ENCODE results near the gene MRPS18A. TPM values are rescaled to one million over a fixed set of nuclear protein-coding genes. Genes with fewer than 3 reads are reported as not detected.

The MRPS18A gene
- total and polyA plus RNA-seq, 2 of the 8 experiments (the other 6 are each of a cell fraction or from before 2014, with no cell fraction given) = 48.3 to 121 TPM

GRCh38 chr6:43716099-43716498, 28.5 kb upstream of the MRPS18A start (continued):
- TF ChIP-seq RXRA (IDR thresholded peaks at IDR 0.05; ENCODE audit: insufficient read depth, low read depth, low read length) (no peak), YY1 (IDR thresholded peaks at IDR 0.05; ENCODE audit: low read depth, low read length) (no peak), POLR2A (IDR thresholded peaks at IDR 0.05; ENCODE audit: control extremely low read depth in 1 of 2, low read depth in 2 of 2, low read length in 2 of 2) (no peak), CBX8 (IDR thresholded peaks at IDR 0.05; ENCODE audit: borderline replicate concordance, low read depth, low read length) (no peak)
- TF ChIP-seq, protein P1, sequence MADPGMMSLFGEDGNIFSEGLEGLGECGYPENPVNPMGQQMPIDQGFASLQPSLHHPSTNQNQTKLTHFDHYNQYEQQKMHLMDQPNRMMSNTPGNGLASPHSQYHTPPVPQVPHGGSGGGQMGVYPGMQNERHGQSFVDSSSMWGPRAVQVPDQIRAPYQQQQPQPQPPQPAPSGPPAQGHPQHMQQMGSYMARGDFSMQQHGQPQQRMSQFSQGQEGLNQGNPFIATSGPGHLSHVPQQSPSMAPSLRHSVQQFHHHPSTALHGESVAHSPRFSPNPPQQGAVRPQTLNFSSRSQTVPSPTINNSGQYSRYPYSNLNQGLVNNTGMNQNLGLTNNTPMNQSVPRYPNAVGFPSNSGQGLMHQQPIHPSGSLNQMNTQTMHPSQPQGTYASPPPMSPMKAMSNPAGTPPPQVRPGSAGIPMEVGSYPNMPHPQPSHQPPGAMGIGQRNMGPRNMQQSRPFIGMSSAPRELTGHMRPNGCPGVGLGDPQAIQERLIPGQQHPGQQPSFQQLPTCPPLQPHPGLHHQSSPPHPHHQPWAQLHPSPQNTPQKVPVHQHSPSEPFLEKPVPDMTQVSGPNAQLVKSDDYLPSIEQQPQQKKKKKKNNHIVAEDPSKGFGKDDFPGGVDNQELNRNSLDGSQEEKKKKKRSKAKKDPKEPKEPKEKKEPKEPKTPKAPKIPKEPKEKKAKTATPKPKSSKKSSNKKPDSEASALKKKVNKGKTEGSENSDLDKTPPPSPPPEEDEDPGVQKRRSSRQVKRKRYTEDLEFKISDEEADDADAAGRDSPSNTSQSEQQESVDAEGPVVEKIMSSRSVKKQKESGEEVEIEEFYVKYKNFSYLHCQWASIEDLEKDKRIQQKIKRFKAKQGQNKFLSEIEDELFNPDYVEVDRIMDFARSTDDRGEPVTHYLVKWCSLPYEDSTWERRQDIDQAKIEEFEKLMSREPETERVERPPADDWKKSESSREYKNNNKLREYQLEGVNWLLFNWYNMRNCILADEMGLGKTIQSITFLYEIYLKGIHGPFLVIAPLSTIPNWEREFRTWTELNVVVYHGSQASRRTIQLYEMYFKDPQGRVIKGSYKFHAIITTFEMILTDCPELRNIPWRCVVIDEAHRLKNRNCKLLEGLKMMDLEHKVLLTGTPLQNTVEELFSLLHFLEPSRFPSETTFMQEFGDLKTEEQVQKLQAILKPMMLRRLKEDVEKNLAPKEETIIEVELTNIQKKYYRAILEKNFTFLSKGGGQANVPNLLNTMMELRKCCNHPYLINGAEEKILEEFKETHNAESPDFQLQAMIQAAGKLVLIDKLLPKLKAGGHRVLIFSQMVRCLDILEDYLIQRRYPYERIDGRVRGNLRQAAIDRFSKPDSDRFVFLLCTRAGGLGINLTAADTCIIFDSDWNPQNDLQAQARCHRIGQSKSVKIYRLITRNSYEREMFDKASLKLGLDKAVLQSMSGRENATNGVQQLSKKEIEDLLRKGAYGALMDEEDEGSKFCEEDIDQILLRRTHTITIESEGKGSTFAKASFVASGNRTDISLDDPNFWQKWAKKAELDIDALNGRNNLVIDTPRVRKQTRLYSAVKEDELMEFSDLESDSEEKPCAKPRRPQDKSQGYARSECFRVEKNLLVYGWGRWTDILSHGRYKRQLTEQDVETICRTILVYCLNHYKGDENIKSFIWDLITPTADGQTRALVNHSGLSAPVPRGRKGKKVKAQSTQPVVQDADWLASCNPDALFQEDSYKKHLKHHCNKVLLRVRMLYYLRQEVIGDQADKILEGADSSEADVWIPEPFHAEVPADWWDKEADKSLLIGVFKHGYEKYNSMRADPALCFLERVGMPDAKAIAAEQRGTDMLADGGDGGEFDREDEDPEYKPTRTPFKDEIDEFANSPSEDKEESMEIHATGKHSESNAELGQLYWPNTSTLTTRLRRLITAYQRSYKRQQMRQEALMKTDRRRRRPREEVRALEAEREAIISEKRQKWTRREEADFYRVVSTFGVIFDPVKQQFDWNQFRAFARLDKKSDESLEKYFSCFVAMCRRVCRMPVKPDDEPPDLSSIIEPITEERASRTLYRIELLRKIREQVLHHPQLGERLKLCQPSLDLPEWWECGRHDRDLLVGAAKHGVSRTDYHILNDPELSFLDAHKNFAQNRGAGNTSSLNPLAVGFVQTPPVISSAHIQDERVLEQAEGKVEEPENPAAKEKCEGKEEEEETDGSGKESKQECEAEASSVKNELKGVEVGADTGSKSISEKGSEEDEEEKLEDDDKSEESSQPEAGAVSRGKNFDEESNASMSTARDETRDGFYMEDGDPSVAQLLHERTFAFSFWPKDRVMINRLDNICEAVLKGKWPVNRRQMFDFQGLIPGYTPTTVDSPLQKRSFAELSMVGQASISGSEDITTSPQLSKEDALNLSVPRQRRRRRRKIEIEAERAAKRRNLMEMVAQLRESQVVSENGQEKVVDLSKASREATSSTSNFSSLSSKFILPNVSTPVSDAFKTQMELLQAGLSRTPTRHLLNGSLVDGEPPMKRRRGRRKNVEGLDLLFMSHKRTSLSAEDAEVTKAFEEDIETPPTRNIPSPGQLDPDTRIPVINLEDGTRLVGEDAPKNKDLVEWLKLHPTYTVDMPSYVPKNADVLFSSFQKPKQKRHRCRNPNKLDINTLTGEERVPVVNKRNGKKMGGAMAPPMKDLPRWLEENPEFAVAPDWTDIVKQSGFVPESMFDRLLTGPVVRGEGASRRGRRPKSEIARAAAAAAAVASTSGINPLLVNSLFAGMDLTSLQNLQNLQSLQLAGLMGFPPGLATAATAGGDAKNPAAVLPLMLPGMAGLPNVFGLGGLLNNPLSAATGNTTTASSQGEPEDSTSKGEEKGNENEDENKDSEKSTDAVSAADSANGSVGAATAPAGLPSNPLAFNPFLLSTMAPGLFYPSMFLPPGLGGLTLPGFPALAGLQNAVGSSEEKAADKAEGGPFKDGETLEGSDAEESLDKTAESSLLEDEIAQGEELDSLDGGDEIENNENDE (IDR thresholded peaks at IDR 0.05; ENCODE audit: insufficient replicate concordance, low read length) = no peak

All from H1 (cell line).